Kidney epithelial cell (primary cell): ENCODE measurements around the gene FOLR1. TPM values are rescaled to one million over a fixed set of nuclear protein-coding genes. Genes with fewer than 3 reads are reported as not detected.
A peak's percentile ranks its signal among the peaks of the same experiment; 100 is the strongest.

Experiments used
- DNase-seq: peaks from one replicate; pipeline ENCODE4 v3.0.0-alpha.2; 2010; ENCODE audit warnings: low read depth
- H3K27me3 ChIP-seq: 2 replicates; pipeline ENCODE4 v1.6.0; 2011; ENCODE audit warnings: low read length; ENCODE audit not compliant: control insufficient read depth, insufficient read depth
- H3K36me3 ChIP-seq: 2 replicates; pipeline ENCODE4 v1.5.1; 2011; ENCODE audit warnings: low read length; ENCODE audit not compliant: control insufficient read depth, insufficient read depth
- H3K4me3 ChIP-seq: 2 replicates; pipeline ENCODE4 v1.5.1; 2011; ENCODE audit warnings: low read depth, mild to moderate bottlenecking, control low read depth, low read length
- CTCF ChIP-seq: IDR thresholded peaks from 2 replicates; pipeline ENCODE4 v1.5.1; 2011; ENCODE audit warnings: mild to moderate bottlenecking, moderate library complexity, low read length, control low read depth, inconsistent platforms; ENCODE audit not compliant: insufficient read depth, poor library complexity, severe bottlenecking
- total RNA-seq: library from RNA; depleted of rRNA; stranded (reverse); fragments of >200 nt; gene quantifications from 2 replicates; pipeline ENCODE4 v1.2.3, GENCODE V29; 2015

The FOLR1 gene
- total RNA-seq, 1 donor from 2014 or later: 1.7 TPM

GRCh38 chr11:72226701-72227100 lies 34.8 kb downstream of the FOLR1 start:
- Histone ChIP-seq H3K36me3 (peaks cover 8% of the 10 kb centered on the region), H3K4me3 (no peak overlapping the region), H3K27me3 (no peaks in the 10 kb centered on the region)
- TF ChIP-seq CTCF: no peak
- no peak for DNase-seq

- H3K36me3 ChIP-seq: peaks cover 10% of the 10 kb centered on the region
- H3K27me3 ChIP-seq: no peaks in the 10 kb centered on the region
- no peak overlapping the region for H3K4me3 ChIP-seq
- no peak for DNase-seq
- TF ChIP-seq CTCF: no peak
These were observed 35.6 kb downstream of the FOLR1 start for GRCh38 chr11:72227316-72228228.

GRCh38 chr11:72228229-72228843 lies 36.4 kb downstream of the FOLR1 start:
- Histone ChIP-seq H3K27me3 (no peaks in the 10 kb centered on the region), H3K4me3 (no peak overlapping the region), H3K36me3 (peaks cover 14% of the 10 kb centered on the region)
- peak; percentile 39 for TF ChIP-seq CTCF
- DNase-seq: no peak

DNA sequence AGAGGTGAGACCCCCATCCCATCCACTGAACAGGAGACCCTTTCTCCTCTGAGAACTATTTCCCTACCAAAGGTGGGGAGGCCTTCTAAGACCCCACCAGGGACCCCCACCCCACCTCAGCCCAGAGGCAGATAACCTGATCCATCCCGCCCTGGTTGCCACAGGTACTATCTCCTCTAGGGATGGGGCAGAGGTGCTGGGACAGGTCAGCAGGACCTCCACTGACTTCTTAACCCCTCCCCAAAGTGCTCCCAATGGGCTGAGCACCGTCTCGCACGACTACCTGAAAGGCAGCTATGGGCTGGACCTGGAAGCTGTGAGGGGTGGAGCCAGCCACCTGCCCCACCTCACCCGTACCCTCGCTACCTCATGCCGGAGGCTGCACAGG lies 36.9 kb downstream of the FOLR1 start:
- H3K36me3 ChIP-seq: peaks cover 14% of the 10 kb centered on the region
- H3K4me3 ChIP-seq: no peak overlapping the region
- no peak for DNase-seq
- no peak for TF ChIP-seq CTCF
- no peaks in the 10 kb centered on the region for H3K27me3 ChIP-seq

DNA sequence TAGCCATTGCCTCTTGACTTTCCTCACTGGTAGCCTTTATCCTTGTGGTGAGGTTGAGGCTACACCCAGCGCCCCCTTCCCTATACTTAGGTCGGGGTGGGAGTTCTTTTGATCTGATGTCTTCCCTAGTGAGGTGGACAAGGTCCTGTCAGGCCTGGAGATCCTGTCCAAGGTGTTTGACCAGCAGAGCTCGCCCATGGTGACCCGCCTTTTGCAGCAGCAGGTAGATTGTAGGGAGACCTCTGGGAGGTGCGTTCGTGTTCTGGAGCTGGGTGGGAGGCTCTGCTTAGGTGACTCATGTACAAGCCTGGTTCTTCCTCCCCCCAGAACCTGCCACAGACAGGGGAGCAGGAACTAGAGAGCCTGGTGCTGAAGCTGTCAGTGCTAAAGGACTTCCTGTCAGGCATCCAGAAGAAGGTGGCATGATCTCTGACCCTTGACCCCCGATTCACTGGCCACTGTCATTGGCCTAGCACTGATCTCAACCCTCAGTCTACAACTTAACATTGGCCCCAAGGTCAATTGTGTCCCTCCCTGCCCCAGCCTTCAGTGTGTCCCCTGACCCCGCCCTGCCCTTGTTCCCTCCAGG lies 37.5 kb downstream of the FOLR1 start:
- no peak for DNase-seq
- Histone ChIP-seq H3K27me3 (no peaks in the 10 kb centered on the region), H3K4me3 (no peak overlapping the region), H3K36me3 (peaks cover 14% of the 10 kb centered on the region)
- TF ChIP-seq CTCF: no peak
